Liver (tissue), 9 donors: Measurements from ENCODE around the gene BRD3OS. TPM values are rescaled to one million over a fixed set of nuclear protein-coding genes. Genes with fewer than 3 reads are reported as not detected.

Experiments used
- DNase-seq: peaks from one replicate; pipeline ENCODE4 v3.0.0-alpha.2; 2017; ENCODE audit warnings: low spot score
- H3K27ac ChIP-seq, 2 donors: one replicate each; pipeline ENCODE4 v1.7.0; 2013; ENCODE audit warnings: inconsistent platforms in 2 of 2, low read length in 2 of 2, control low read depth in 1 of 2, low read depth in 1 of 2, mild to moderate bottlenecking in 1 of 2
- H3K27me3 ChIP-seq, 4 donors: one replicate each; pipeline versions ENCODE4 v1.6.1 to v1.7.0; 2013; ENCODE audit warnings: low read length in 3 of 4, inconsistent platforms in 1 of 4, mild to moderate bottlenecking in 1 of 4, moderate library complexity in 1 of 4; ENCODE audit not compliant: control insufficient read depth in 4 of 4, insufficient read depth in 4 of 4
- H3K36me3 ChIP-seq, 4 donors: one replicate each; pipeline versions ENCODE4 v1.6.1 to v1.7.0; 2013; ENCODE audit warnings: low read length in 3 of 4, mild to moderate bottlenecking in 3 of 4, low read depth in 1 of 4, moderate library complexity in 1 of 4; ENCODE audit not compliant: control insufficient read depth in 4 of 4, insufficient read depth in 3 of 4
- H3K4me1 ChIP-seq, 4 donors: one replicate each; pipeline versions ENCODE4 v1.6.1 to v1.7.0; 2013; ENCODE audit warnings: low read length in 3 of 4, mild to moderate bottlenecking in 3 of 4, moderate library complexity in 1 of 4; ENCODE audit not compliant: control insufficient read depth in 4 of 4, insufficient read depth in 4 of 4
- H3K4me3 ChIP-seq, 3 donors: one replicate each; pipeline versions ENCODE4 v1.6.1 to v1.7.0; 2013; ENCODE audit warnings: low read length in 3 of 3, control low read depth in 1 of 3, low read depth in 1 of 3, mild to moderate bottlenecking in 1 of 3
- H3K9ac ChIP-seq, 2 donors: one replicate each; pipeline ENCODE4 v1.7.0; 2013; ENCODE audit warnings: low read length in 2 of 2, mild to moderate bottlenecking in 2 of 2, moderate library complexity in 2 of 2, control low read depth in 1 of 2, low read depth in 1 of 2
- H3K9me3 ChIP-seq, 4 donors: one replicate each; pipeline versions ENCODE4 v1.6.1 to v1.7.0; 2013; ENCODE audit warnings: low read length in 3 of 4; ENCODE audit not compliant: control insufficient read depth in 4 of 4
- EGR1 ChIP-seq, 2 donors: IDR thresholded peaks; 2 replicates each; pipeline ENCODE4 v1.6.1; 2016 to 2018; ENCODE audit warnings: antibody characterized with exemption in 2 of 2, low read depth in 2 of 2
- FOXA2 ChIP-seq: IDR thresholded peaks from 2 replicates; pipeline ENCODE4 v1.6.1; 2016; ENCODE audit warnings: antibody characterized with exemption
- GABPA ChIP-seq, 2 donors: IDR thresholded peaks in 1 of 2; conservative IDR thresholded peaks in 1 of 2; 2 replicates each; pipeline ENCODE4 v1.6.1; 2016; ENCODE audit warnings: antibody characterized with exemption in 2 of 2, mild to moderate bottlenecking in 1 of 2, moderate library complexity in 1 of 2
- HNF4A ChIP-seq, 2 donors: conservative IDR thresholded peaks; 2 replicates each; pipeline ENCODE4 v1.6.1; 2016; ENCODE audit warnings: antibody characterized with exemption in 2 of 2, mild to moderate bottlenecking in 2 of 2
- HNF4G ChIP-seq: IDR thresholded peaks from 2 replicates; pipeline ENCODE4 v1.6.1; 2016; ENCODE audit warnings: antibody characterized with exemption
- NR2F2 ChIP-seq: IDR thresholded peaks from 2 replicates; pipeline ENCODE4 v1.6.1; 2016; ENCODE audit warnings: antibody characterized with exemption
- RAD21 ChIP-seq, 2 donors: IDR thresholded peaks; 2 replicates each; pipeline ENCODE4 v1.6.1; 2016; ENCODE audit warnings: antibody characterized with exemption in 2 of 2, mild to moderate bottlenecking in 2 of 2
- RXRA ChIP-seq, 2 donors: IDR thresholded peaks; 2 replicates each; pipeline ENCODE4 v1.6.1; 2017 to 2018; ENCODE audit warnings: antibody characterized with exemption in 2 of 2, mild to moderate bottlenecking in 1 of 2
- SP1 ChIP-seq: IDR thresholded peaks from 2 replicates; pipeline ENCODE4 v1.6.1; 2018; ENCODE audit warnings: antibody characterized with exemption, mild to moderate bottlenecking
- TAF1 ChIP-seq: conservative IDR thresholded peaks from 2 replicates; pipeline ENCODE4 v1.6.1; 2016; ENCODE audit warnings: antibody characterized with exemption, mild to moderate bottlenecking
- YY1 ChIP-seq: IDR thresholded peaks from 2 replicates; pipeline ENCODE4 v1.6.1; 2016; ENCODE audit warnings: antibody characterized with exemption, mild to moderate bottlenecking
- WGBS: extraction: QIAGEN DNeasy Blood & Tissue Kit; methylation state at CpG from one replicate; pipeline ENCODE4 v1.1.7; 2013; 5-methylcytosine and 5-hydroxymethylcytosine counted together
- polyA plus RNA-seq, 2 donors: library from polyadenylated mRNA; stranded (reverse) in 1 of 2; unstranded in 1 of 2; fragments of 200-250 nt in 1 of 2; fragments of >200 nt in 1 of 2; fragmentation: Nextera tagmentation in 1 of 2; extraction: Ambion mirVana in 1 of 2; gene quantifications; one replicate each; pipeline versions ENCODE4 v1.2.1 to v1.2.3, GENCODE V29; 2013 to 2015
- total RNA-seq, 2 donors: library from RNA; depleted of rRNA; stranded (reverse); fragments of >200 nt; gene quantifications; one replicate each; pipeline ENCODE4 v1.2.3, GENCODE V29; 2014
- TF ChIP-seq, protein P1 (sequence below): IDR thresholded peaks from 2 replicates; pipeline ENCODE4 v1.6.1; 2016; ENCODE audit warnings: antibody characterized with exemption
- TF ChIP-seq, protein P2 (sequence below): IDR thresholded peaks from 2 replicates; pipeline ENCODE4 v1.6.1; 2016; ENCODE audit warnings: antibody characterized with exemption, mild to moderate bottlenecking
- TF ChIP-seq, protein P3 (sequence below): IDR thresholded peaks from 2 replicates; pipeline ENCODE4 v1.6.1; 2016; ENCODE audit warnings: antibody characterized with exemption
- donor health status: healthy.
- donor health status: healthy.
- donor health status: healthy.
- donor health status: healthy.
- donor health status: healthy.

BRD3OS gene
- total and polyA plus RNA-seq, 4 donors = 2.1 to 5.1 (median 2.9) TPM

DNA sequence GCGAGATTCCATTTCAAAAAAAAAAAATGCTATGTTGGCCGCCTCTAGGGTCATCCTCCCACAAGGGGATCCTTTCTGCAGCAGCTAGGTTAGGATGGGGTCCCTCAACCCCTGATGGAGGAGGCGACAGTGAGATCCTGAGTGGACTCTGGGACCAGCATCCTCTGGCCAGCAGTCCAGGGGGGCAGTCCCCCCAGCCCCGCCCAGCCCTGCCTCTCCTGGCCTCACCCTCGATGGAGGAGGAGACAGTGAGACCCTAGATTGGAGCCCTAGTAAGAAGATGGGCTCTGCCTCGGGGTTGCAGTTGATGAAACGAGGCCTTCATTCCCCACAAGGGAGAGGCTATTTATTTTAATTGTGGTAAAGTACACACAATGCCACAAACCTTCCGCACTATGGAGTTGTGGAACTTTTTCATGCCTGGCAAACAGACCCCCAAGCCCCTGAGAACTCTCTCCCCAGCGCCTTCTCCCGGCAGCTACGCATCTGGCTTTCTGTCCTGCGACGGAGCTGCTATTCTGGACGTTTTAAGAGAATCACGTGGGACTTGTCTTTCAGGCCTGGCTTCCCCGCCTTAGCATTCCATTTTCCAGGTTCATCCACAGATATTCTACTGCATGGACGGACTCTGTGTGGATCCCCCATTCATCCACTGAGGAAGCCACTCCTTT, 49.0 kb upstream of the BRD3OS start:
- no peak for DNase-seq
- Histone ChIP-seq H3K27ac (no peak overlapping the region), H3K4me1 (peaks cover 56 to 87% (median 72%) of the 10 kb centered on the region in 4 donors), H3K9me3 (no peaks in the 10 kb centered on the region), H3K36me3 (no peaks in the 10 kb centered on the region), H3K27me3 (no peaks in the 10 kb centered on the region), H3K4me3 (no peak overlapping the region), H3K9ac (no peak overlapping the region)
- WGBS = 96% methylated on average over 17 of the region's 17 CpGs
- TF ChIP-seq FOXA2 = no peak
- no peak for TF ChIP-seq EGR1 (IDR thresholded peaks at IDR 0.05; ENCODE audit: low read depth in 2 of 2)

DNA sequence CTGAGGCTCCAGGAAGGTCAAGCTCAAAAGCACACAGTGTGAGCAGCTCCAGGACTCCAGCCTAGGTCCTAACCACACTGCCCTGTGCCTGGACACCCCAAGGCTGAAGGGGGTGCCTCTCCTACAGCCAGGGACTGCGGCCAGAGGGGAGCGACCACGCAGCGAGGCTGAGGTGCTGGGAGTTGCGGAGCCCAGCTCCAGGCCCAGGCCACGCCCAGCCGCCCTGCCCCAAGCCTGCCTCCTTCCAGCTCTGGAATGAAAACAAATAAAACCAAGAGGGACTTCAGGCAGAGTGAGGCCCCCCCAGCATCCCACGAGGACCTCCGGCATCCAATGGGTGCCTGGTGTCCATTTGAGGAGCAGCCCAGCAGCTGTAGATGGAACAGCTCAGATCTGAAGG, 48.4 kb upstream of the BRD3OS start:
- H3K4me1 ChIP-seq = peaks cover 51 to 87% (median 69%) of the 10 kb centered on the region in 4 donors
- no peak for TF ChIP-seq SP1
- TF ChIP-seq, protein P1, sequence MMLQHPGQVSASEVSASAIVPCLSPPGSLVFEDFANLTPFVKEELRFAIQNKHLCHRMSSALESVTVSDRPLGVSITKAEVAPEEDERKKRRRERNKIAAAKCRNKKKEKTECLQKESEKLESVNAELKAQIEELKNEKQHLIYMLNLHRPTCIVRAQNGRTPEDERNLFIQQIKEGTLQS = no peak
- no peak for TF ChIP-seq GABPA (IDR thresholded peaks at IDR 0.05 in 1 of 2, conservative IDR thresholded peaks at IDR 0.05 in 1 of 2)
- TF ChIP-seq RAD21 (IDR thresholded peaks at IDR 0.05) = no peak
- TF ChIP-seq HNF4A (conservative IDR thresholded peaks at IDR 0.05) = no peak
- no peak for TF ChIP-seq TAF1
- no peak for TF ChIP-seq RXRA (IDR thresholded peaks at IDR 0.05)
- TF ChIP-seq, protein P2, sequence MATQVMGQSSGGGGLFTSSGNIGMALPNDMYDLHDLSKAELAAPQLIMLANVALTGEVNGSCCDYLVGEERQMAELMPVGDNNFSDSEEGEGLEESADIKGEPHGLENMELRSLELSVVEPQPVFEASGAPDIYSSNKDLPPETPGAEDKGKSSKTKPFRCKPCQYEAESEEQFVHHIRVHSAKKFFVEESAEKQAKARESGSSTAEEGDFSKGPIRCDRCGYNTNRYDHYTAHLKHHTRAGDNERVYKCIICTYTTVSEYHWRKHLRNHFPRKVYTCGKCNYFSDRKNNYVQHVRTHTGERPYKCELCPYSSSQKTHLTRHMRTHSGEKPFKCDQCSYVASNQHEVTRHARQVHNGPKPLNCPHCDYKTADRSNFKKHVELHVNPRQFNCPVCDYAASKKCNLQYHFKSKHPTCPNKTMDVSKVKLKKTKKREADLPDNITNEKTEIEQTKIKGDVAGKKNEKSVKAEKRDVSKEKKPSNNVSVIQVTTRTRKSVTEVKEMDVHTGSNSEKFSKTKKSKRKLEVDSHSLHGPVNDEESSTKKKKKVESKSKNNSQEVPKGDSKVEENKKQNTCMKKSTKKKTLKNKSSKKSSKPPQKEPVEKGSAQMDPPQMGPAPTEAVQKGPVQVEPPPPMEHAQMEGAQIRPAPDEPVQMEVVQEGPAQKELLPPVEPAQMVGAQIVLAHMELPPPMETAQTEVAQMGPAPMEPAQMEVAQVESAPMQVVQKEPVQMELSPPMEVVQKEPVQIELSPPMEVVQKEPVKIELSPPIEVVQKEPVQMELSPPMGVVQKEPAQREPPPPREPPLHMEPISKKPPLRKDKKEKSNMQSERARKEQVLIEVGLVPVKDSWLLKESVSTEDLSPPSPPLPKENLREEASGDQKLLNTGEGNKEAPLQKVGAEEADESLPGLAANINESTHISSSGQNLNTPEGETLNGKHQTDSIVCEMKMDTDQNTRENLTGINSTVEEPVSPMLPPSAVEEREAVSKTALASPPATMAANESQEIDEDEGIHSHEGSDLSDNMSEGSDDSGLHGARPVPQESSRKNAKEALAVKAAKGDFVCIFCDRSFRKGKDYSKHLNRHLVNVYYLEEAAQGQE = no peak
- TF ChIP-seq NR2F2 = no peak
- no peak for TF ChIP-seq HNF4G
- TF ChIP-seq YY1 = no peak
- TF ChIP-seq, protein P3, sequence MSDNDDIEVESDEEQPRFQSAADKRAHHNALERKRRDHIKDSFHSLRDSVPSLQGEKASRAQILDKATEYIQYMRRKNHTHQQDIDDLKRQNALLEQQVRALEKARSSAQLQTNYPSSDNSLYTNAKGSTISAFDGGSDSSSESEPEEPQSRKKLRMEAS = no peak
- DNase-seq = no peak
- no peaks in the 10 kb centered on the region for H3K27me3 ChIP-seq
- no peaks in the 10 kb centered on the region for H3K36me3 ChIP-seq
- no peak overlapping the region for H3K4me3 ChIP-seq
- peak overlapping the region in 1 of 2 donors; percentile 83 for H3K27ac ChIP-seq
- WGBS = 95% methylated on average over 9 of the region's 9 CpGs
- no peak overlapping the region for H3K9ac ChIP-seq
- no peaks in the 10 kb centered on the region for H3K9me3 ChIP-seq
